DOHH2 (cell line): ENCODE measurements around the gene GALNT9.

Experiments used
- EZH2phosphoT487 ChIP-seq: fragments of 200-600 bp; sonication (generic); IDR thresholded peaks from 2 replicates; pipeline ENCODE4 v1.6.1; 2017; ENCODE audit warnings: borderline replicate concordance, mild to moderate bottlenecking, antibody characterized with exemption, low read length, moderate library complexity, mixed read lengths
- TF ChIP-seq, protein P1 (sequence below): fragments of 200-600 bp; sonication (generic); IDR thresholded peaks from one replicate; pipeline ENCODE4 v1.5.1; 2014; ENCODE audit warnings: antibody characterized with exemption, mild to moderate bottlenecking, low read depth, low read length; ENCODE audit not compliant: poor library complexity, severe bottlenecking

DNA sequence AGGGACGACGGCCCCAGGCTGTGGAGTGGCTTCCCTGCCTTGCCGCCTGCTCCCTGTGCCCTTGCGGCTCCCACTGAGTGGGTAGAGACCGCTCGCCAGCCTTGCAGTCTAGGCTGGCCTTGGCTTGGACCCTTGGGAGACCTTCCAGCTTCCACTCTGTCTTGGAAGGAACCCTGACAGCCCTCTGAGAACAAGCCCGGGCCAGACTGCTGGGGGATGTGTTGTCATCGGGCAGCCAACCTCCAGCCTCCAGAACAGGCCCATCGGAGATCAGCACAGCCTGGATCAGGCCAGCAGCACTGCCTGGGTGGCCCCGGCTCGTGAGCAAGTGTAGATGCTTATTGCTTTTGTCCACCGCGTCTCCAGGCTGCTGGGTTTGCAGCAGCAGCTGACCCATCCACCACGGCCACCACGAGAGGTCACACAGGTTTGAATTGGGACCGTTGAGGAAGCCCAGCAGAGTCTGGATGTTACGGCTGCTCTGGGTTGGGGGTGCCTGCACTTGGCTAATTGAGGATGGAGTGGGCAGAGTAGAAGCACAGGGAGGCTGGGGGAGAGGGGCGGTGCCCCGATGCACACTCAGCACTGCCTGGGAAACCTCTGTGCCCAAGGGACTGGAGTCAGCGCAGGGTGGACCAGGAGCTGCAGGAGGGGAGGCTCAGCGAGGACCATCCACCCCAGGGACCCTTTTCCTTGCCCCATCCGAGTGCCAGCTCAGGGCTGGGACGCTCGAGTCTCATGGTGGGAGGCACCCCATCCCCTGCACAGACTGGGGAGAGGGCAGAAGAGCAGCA is 129.7 kb downstream of the GALNT9 start:
- TF ChIP-seq, protein P1, sequence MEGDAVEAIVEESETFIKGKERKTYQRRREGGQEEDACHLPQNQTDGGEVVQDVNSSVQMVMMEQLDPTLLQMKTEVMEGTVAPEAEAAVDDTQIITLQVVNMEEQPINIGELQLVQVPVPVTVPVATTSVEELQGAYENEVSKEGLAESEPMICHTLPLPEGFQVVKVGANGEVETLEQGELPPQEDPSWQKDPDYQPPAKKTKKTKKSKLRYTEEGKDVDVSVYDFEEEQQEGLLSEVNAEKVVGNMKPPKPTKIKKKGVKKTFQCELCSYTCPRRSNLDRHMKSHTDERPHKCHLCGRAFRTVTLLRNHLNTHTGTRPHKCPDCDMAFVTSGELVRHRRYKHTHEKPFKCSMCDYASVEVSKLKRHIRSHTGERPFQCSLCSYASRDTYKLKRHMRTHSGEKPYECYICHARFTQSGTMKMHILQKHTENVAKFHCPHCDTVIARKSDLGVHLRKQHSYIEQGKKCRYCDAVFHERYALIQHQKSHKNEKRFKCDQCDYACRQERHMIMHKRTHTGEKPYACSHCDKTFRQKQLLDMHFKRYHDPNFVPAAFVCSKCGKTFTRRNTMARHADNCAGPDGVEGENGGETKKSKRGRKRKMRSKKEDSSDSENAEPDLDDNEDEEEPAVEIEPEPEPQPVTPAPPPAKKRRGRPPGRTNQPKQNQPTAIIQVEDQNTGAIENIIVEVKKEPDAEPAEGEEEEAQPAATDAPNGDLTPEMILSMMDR = no peak
- no peak for TF ChIP-seq EZH2phosphoT487
